GM13976 (cell line): ENCODE data around the gene SNIP1.

ENCODE experiments used
- DNase-seq: peaks from one replicate; pipeline ENCODE4 v3.0.0; 2012; ENCODE audit warnings: low spot score
- in situ Hi-C: fragments of 300-500 bp; cut with MboI; formaldehyde crosslinking; loops from one replicate; pipeline ENCODE4 v1.12.0; 2022; ENCODE audit warnings: low sequenced_read_pairs, mixed read lengths, inconsistent platforms; ENCODE audit not compliant: unreplicated experiment
- TF ChIP-seq, protein P1 (sequence below): IDR thresholded peaks from 2 replicates; pipeline ENCODE4 v1.5.1; 2012; ENCODE audit warnings: borderline replicate concordance, mild to moderate bottlenecking; ENCODE audit not compliant: insufficient read depth; ENCODE audit errors: extremely low read depth, missing control alignments, control extremely low read depth

The SNIP1 gene

GRCh38 chr1:37559080-37559479 is 5.0 kb upstream of the SNIP1 start:
- in situ Hi-C loops: no loop called here
- TF ChIP-seq, protein P1, sequence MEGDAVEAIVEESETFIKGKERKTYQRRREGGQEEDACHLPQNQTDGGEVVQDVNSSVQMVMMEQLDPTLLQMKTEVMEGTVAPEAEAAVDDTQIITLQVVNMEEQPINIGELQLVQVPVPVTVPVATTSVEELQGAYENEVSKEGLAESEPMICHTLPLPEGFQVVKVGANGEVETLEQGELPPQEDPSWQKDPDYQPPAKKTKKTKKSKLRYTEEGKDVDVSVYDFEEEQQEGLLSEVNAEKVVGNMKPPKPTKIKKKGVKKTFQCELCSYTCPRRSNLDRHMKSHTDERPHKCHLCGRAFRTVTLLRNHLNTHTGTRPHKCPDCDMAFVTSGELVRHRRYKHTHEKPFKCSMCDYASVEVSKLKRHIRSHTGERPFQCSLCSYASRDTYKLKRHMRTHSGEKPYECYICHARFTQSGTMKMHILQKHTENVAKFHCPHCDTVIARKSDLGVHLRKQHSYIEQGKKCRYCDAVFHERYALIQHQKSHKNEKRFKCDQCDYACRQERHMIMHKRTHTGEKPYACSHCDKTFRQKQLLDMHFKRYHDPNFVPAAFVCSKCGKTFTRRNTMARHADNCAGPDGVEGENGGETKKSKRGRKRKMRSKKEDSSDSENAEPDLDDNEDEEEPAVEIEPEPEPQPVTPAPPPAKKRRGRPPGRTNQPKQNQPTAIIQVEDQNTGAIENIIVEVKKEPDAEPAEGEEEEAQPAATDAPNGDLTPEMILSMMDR: no peak
- DNase-seq: no peak

GRCh38 chr1:37558411-37558810 is 4.3 kb upstream of the SNIP1 start:
- TF ChIP-seq, protein P1: no peak
- DNase-seq: no peak
- in situ Hi-C loops: no loop called here

DNA sequence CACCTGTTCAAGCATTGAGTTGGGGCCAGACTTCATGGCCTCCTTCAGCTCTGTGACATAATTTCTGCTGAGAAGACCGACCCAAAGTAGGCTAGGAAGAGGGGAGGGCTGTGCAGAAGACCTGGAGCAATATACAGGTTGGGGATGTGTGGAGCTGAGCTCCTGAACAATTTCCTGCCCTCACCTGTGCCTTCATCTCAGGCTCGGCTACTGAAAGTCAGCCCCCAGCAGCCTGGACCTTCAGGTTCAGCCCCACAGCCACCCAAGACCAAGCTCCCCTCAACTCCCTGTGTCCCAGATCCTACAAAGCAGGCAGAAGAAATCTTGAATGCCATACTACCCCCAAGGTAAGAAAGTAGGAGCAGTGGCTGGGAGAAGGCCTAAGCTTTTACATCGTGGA is 3.3 kb upstream of the SNIP1 start:
- in situ Hi-C loops: no loop called here
- TF ChIP-seq, protein P1: no peak
- no peak for DNase-seq

GRCh38 chr1:37556712-37557196 is 2.7 kb upstream of the SNIP1 start, which contains the start of gene DNALI1:
TSS of gene DNALI1 (plus strand) at chr1:37556940. CDS start at chr1:37556995, 55 bp downstream.
- peak; percentile 71 for DNase-seq
- TF ChIP-seq, protein P1: no peak
- in situ Hi-C loops: no loop called here

- TF ChIP-seq, protein P1: no peak
- no peak for DNase-seq
- in situ Hi-C loops: no loop called here
These were observed 531 bp downstream of the SNIP1 start for GRCh38 chr1:37553598-37553926.

GRCh38 chr1:37549341-37549740 is 4.8 kb downstream of the SNIP1 start:
- in situ Hi-C loops: no loop called here
- no peak for DNase-seq
- TF ChIP-seq, protein P1: no peak

- TF ChIP-seq, protein P1: no peak
- in situ Hi-C loops: no loop called here
- DNase-seq: no peak
These were observed 9.1 kb downstream of the SNIP1 start for GRCh38 chr1:37545019-37545418.
